Gastroesophageal sphincter (tissue), 3 donors: ENCODE measurements around the gene TLR1.

Experiments
- POLR2A ChIP-seq, 2 donors: fragments of 450-650 bp; IDR thresholded peaks; one replicate each; pipeline ENCODE4 v1.6.1; 2017; ENCODE audit warnings: antibody characterized with exemption in 2 of 2, mild to moderate bottlenecking in 2 of 2, moderate library complexity in 1 of 2
- POLR2AphosphoS5 ChIP-seq: sonication (generic); formaldehyde crosslinking; IDR thresholded peaks from one replicate; pipeline ENCODE4 v1.6.1; 2017; ENCODE audit warnings: antibody characterized with exemption
- TF ChIP-seq, protein P1 (sequence below), 4 experiments: fragments of 200-600 bp in 2 of 4; fragments of 450-650 bp in 2 of 4; sonication (generic) in 1 of 4; IDR thresholded peaks; one replicate each; pipeline ENCODE4 v1.5.1; 2017 to 2019; ENCODE audit warnings: antibody characterized with exemption in 4 of 4, mild to moderate bottlenecking in 2 of 4, moderate library complexity in 2 of 4

DNA sequence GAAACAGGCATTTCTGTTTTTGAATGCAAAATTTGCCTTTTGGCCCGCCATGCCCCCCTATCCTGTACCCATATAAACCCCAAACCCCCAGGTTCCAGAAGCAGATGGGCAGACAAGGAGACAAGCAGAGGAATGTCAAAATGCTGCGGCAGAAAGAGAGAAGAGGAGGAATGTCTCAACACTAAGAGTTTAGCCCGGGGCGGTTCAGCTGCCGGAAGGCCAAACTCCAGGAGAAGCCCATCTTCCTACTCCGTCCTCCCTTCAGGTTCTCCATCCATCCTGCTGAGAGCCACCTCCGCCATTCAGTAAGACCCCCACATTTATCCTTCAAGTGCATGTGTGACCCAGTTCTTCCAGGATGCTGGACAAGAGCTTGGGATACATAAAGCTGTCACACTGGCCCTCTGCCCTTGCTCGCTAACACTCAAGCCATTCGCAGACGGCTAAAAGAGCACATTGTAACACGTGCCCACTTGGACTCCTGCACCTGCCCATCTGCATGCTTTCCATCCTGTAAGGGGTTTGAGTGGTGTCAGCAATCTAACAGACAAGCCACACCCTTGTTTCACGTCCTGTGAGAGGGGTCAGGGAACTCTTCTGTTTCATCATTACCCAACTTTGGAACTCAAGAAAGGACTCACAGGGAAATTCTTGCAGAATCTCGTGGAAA is 53.1 kb downstream of the TLR1 start:
- TF ChIP-seq, protein P1, sequence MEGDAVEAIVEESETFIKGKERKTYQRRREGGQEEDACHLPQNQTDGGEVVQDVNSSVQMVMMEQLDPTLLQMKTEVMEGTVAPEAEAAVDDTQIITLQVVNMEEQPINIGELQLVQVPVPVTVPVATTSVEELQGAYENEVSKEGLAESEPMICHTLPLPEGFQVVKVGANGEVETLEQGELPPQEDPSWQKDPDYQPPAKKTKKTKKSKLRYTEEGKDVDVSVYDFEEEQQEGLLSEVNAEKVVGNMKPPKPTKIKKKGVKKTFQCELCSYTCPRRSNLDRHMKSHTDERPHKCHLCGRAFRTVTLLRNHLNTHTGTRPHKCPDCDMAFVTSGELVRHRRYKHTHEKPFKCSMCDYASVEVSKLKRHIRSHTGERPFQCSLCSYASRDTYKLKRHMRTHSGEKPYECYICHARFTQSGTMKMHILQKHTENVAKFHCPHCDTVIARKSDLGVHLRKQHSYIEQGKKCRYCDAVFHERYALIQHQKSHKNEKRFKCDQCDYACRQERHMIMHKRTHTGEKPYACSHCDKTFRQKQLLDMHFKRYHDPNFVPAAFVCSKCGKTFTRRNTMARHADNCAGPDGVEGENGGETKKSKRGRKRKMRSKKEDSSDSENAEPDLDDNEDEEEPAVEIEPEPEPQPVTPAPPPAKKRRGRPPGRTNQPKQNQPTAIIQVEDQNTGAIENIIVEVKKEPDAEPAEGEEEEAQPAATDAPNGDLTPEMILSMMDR (IDR thresholded peaks at IDR 0.05): no peak
- TF ChIP-seq POLR2AphosphoS5 (no peak), POLR2A (IDR thresholded peaks at IDR 0.05) (no peak)
